Measurements from ENCODE around the gene GNPAT. TPM values are rescaled to one million over a fixed set of nuclear protein-coding genes. Genes with fewer than 3 reads are reported as not detected.

GNPAT gene
- total and polyA plus RNA-seq, 2 of the 4 experiments (the other 2 are of a cell fraction), result 17.2 to 36.0 TPM

GRCh38 chr1:231209531-231209930 is 31.5 kb upstream of the GNPAT start:
- intact Hi-C loops (cut with micrococcal nuclease), result no loop called here

More at GRCh38 chr1:231209531-231209930, 31.5 kb upstream of the GNPAT start:
- no peak overlapping the region for H3K9ac ChIP-seq (ENCODE audit: low read depth, low read length)
- H4K20me1 ChIP-seq (ENCODE audit: insufficient read depth, low read length), result no peaks in the 10 kb centered on the region
- H3K79me1 ChIP-seq (ENCODE audit: low read depth in 1 of 2, low read length in 2 of 2), result no peaks in the 10 kb centered on the region
- dilution Hi-C loops (cut with HindIII; ENCODE audit: low sequenced_read_pairs, unreplicated experiment) (no loop called here), in situ Hi-C loops (cut with MboI; ENCODE audit: low sequenced_read_pairs) (no loop called here)
- H4K5ac ChIP-seq (ENCODE audit: low read depth, low read length), result no peak overlapping the region
- TF ChIP-seq NFE2L2 (IDR thresholded peaks at IDR 0.05; ENCODE audit: low read depth, low read length) (no peak), MAZ (IDR thresholded peaks at IDR 0.05; ENCODE audit: borderline replicate concordance, low read depth, low read length) (no peak), CTCF (conservative IDR thresholded peaks at IDR 0.05; ENCODE audit: low read depth, low read length) (no peak), RAD21 (IDR thresholded peaks at IDR 0.05; ENCODE audit: low read length) (no peak), SMC3 (IDR thresholded peaks at IDR 0.05; ENCODE audit: low read depth, low read length) (no peak), RCOR1 (IDR thresholded peaks at IDR 0.05; ENCODE audit: insufficient replicate concordance, low read length) (no peak), RFX5 (IDR thresholded peaks at IDR 0.05; ENCODE audit: low read depth, low read length) (no peak), FOS (IDR thresholded peaks at IDR 0.05; ENCODE audit: low read depth, low read length) (no peak), CEBPB (IDR thresholded peaks at IDR 0.05; ENCODE audit: low read depth, low read length) (no peak), MAFK (IDR thresholded peaks at IDR 0.05; ENCODE audit: low read depth, low read length) (no peak), MXI1 (IDR thresholded peaks at IDR 0.05; ENCODE audit: borderline replicate concordance, low read depth, low read length) (no peak)
- TF ChIP-seq, protein P1, sequence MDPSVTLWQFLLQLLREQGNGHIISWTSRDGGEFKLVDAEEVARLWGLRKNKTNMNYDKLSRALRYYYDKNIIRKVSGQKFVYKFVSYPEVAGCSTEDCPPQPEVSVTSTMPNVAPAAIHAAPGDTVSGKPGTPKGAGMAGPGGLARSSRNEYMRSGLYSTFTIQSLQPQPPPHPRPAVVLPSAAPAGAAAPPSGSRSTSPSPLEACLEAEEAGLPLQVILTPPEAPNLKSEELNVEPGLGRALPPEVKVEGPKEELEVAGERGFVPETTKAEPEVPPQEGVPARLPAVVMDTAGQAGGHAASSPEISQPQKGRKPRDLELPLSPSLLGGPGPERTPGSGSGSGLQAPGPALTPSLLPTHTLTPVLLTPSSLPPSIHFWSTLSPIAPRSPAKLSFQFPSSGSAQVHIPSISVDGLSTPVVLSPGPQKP (IDR thresholded peaks at IDR 0.05; ENCODE audit: borderline replicate concordance, low read depth, low read length), result no peak
- TF ChIP-seq, protein P2, sequence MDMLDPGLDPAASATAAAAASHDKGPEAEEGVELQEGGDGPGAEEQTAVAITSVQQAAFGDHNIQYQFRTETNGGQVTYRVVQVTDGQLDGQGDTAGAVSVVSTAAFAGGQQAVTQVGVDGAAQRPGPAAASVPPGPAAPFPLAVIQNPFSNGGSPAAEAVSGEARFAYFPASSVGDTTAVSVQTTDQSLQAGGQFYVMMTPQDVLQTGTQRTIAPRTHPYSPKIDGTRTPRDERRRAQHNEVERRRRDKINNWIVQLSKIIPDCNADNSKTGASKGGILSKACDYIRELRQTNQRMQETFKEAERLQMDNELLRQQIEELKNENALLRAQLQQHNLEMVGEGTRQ (IDR thresholded peaks at IDR 0.05; ENCODE audit: low read depth, low read length), result no peak
- no peak overlapping the region for H2AFZ ChIP-seq (replicated peaks; ENCODE audit: low read length, poor library complexity)
- H2AK9ac ChIP-seq (replicated peaks; ENCODE audit: low read depth, low read length, poor library complexity), result no peak overlapping the region
- H2BK120ac ChIP-seq (ENCODE audit: low read depth, low read length), result no peak overlapping the region
- H3K36me3 ChIP-seq (ENCODE audit: control insufficient read depth, insufficient read depth, low read length), result no peaks in the 10 kb centered on the region
- no peak overlapping the region for H4K91ac ChIP-seq (ENCODE audit: insufficient read depth, low read depth, low read length)
- no TSS peak for BruUV-seq (replicated peaks)
- POLR2A ChIA-PET (ENCODE audit: unreplicated experiment), result no interaction called here
- H3K14ac ChIP-seq (replicated peaks; ENCODE audit: low read depth, low read length), result no peak overlapping the region
- H3K18ac ChIP-seq (ENCODE audit: low read depth, low read length), result no peak overlapping the region
- no peak overlapping the region for H2BK5ac ChIP-seq (ENCODE audit: low read depth, low read length, poor library complexity, severe bottlenecking)
- H3K4me2 ChIP-seq (ENCODE audit: low read depth, low read length), result no peak overlapping the region
- peaks cover 14% of the 10 kb centered on the region for H3K27me3 ChIP-seq (ENCODE audit: control insufficient read depth, insufficient read depth, low read length)
- no peaks in the 10 kb centered on the region for H3K9me1 ChIP-seq (ENCODE audit: insufficient read depth, low read length)
- H4K8ac ChIP-seq (ENCODE audit: low read depth in 2 of 2, low read length in 2 of 2), result no peak overlapping the region
- WGBS, 2 experiments (ENCODE audit: extremely low coverage in 2 of 2, insufficient read length in 1 of 2), result 80% methylated on average over 1 of the region's 5 CpGs; no CpG with 5 or more reads in 1 of the 2 experiments
- H3K56ac ChIP-seq (ENCODE audit: extremely low read depth, insufficient read depth, low read length), result no peak overlapping the region
- DNase-seq, result no peak
- no peak overlapping the region for H2BK20ac ChIP-seq (ENCODE audit: low read depth, low read length)
- no peak overlapping the region for H2AK5ac ChIP-seq (ENCODE audit: low read depth, low read length)
- H3K4me1 ChIP-seq (ENCODE audit: control insufficient read depth, insufficient read depth, low read length), result no peaks in the 10 kb centered on the region
- H3K9me3 ChIP-seq (ENCODE audit: control insufficient read depth, insufficient read depth, low read length), result no peaks in the 10 kb centered on the region
- CTCF ChIA-PET, result no interaction called here
- no peak overlapping the region for H3K4ac ChIP-seq (ENCODE audit: low read depth, low read length)
- no peak overlapping the region for H3K27ac ChIP-seq (ENCODE audit: insufficient read depth, low read length)
- no peak overlapping the region for H2BK15ac ChIP-seq (ENCODE audit: low read depth, low read length)
- H3K4me3 ChIP-seq (ENCODE audit: insufficient read depth, low read depth, low read length), result no peak overlapping the region
- no peak for ATAC-seq (ENCODE audit: low read depth)
- H3K23ac ChIP-seq (ENCODE audit: low read depth, low read length), result no peak overlapping the region
